WTC11 (cell line): ENCODE data around the gene TMPRSS3.

Experiments
- CTCF ChIP-seq: fragments of 200-600 bp; IDR thresholded peaks from 2 replicates; pipeline ENCODE4 v1.8.0; 2022; ENCODE audit warnings: antibody characterized with exemption
- FOXJ3 ChIP-seq: sonication (generic); formaldehyde crosslinking; IDR thresholded peaks from 2 replicates; pipeline ENCODE4 v1.9.0; 2021; ENCODE audit warnings: missing genetic modification reagents, mild to moderate bottlenecking, borderline replicate concordance
- SP1 ChIP-seq: sonication (generic); formaldehyde crosslinking; conservative IDR thresholded peaks from 2 replicates; pipeline ENCODE4 v1.8.1; 2022; ENCODE audit warnings: missing genetic modification reagents
- ZBTB21 ChIP-seq: sonication (generic); formaldehyde crosslinking; IDR thresholded peaks from 2 replicates; pipeline ENCODE4 v1.8.1; 2023; ENCODE audit warnings: mild to moderate bottlenecking, missing genetic modification reagents, borderline replicate concordance
- ZSCAN18 ChIP-seq: fragments of 250-450 bp; sonication (Bioruptor Pico); IDR thresholded peaks from 2 replicates; pipeline ENCODE4 v2.1.2; 2022; ENCODE audit warnings: mild to moderate bottlenecking, moderate library complexity

- TF ChIP-seq ZBTB21 (CRISPR knock-in tag) (no peak), FOXJ3 (CRISPR knock-in tag) (no peak), CTCF (no peak), ZSCAN18 (CRISPR knock-in tag) (no peak), SP1 (no peak)
Observed at GRCh38 chr21:42331660-42332059, 64.2 kb downstream of the TMPRSS3 start.
